MM.1S (cell line): Measurements from ENCODE around the gene METTL1.

Source experiments
- EZH2 ChIP-seq: fragments of 300-600 bp; sonication (generic); optimal IDR thresholded peaks from 2 replicates; pipeline ENCODE3; 2017; ENCODE audit warnings: low read depth, mild to moderate bottlenecking, antibody characterized with exemption, low read length, mixed read lengths
- EZH2phosphoT487 ChIP-seq: fragments of 300-600 bp; sonication (generic); IDR thresholded peaks from 2 replicates; pipeline ENCODE4 v1.6.1; 2018; ENCODE audit warnings: antibody characterized with exemption, low read length
- TF ChIP-seq, protein P1 (sequence below): fragments of 300-600 bp; sonication (generic); IDR thresholded peaks from 2 replicates; pipeline ENCODE4 v1.5.1; 2016; ENCODE audit warnings: antibody characterized with exemption, low read length, mixed read lengths

DNA sequence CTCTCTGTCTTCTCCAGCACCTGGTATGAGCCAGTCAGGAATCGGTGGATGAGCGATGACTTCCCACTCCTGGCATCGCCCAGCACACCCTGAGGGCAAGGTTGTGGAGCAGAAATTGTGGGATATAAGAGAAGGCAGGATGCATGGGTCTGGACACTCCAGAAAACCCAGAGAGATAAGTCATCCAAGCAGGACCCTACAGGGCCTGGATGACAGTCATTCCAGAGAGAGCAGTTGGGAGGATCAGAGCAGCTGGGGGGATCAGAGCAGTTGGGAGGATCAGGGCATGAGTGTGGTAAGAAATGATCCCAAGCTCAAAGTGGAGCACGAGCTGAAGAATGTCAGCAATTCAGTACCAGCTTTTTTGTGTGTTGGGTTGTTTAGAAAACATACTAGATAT lies 37.3 kb downstream of the METTL1 start:
- TF ChIP-seq, protein P1, sequence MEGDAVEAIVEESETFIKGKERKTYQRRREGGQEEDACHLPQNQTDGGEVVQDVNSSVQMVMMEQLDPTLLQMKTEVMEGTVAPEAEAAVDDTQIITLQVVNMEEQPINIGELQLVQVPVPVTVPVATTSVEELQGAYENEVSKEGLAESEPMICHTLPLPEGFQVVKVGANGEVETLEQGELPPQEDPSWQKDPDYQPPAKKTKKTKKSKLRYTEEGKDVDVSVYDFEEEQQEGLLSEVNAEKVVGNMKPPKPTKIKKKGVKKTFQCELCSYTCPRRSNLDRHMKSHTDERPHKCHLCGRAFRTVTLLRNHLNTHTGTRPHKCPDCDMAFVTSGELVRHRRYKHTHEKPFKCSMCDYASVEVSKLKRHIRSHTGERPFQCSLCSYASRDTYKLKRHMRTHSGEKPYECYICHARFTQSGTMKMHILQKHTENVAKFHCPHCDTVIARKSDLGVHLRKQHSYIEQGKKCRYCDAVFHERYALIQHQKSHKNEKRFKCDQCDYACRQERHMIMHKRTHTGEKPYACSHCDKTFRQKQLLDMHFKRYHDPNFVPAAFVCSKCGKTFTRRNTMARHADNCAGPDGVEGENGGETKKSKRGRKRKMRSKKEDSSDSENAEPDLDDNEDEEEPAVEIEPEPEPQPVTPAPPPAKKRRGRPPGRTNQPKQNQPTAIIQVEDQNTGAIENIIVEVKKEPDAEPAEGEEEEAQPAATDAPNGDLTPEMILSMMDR = no peak
- TF ChIP-seq EZH2 = no peak
- TF ChIP-seq EZH2phosphoT487 = no peak
